Activated naive CD8-positive, alpha-beta T cell (primary cell): ENCODE measurements around the gene LRMDA.

Experiments
- H3K27ac Mint-ChIP-seq: one replicate; pipeline ENCODE4 v1.8.0; 2021; ENCODE audit warnings: mixed read lengths
- H3K27me3 Mint-ChIP-seq: one replicate; pipeline ENCODE4 v1.8.0; 2021; ENCODE audit warnings: mixed read lengths
- H3K36me3 Mint-ChIP-seq: one replicate; pipeline ENCODE4 v1.8.0; 2021; ENCODE audit warnings: mixed read lengths
- H3K4me1 Mint-ChIP-seq: one replicate; pipeline ENCODE4 v1.8.0; 2021; ENCODE audit warnings: low read depth, mixed read lengths
- H3K4me3 Mint-ChIP-seq: one replicate; pipeline ENCODE4 v1.8.0; 2021; ENCODE audit warnings: mild to moderate bottlenecking, mixed read lengths
- H3K9me3 Mint-ChIP-seq: one replicate; pipeline ENCODE4 v1.8.0; 2021; ENCODE audit warnings: low read depth, mixed read lengths

Gene LRMDA

DNA sequence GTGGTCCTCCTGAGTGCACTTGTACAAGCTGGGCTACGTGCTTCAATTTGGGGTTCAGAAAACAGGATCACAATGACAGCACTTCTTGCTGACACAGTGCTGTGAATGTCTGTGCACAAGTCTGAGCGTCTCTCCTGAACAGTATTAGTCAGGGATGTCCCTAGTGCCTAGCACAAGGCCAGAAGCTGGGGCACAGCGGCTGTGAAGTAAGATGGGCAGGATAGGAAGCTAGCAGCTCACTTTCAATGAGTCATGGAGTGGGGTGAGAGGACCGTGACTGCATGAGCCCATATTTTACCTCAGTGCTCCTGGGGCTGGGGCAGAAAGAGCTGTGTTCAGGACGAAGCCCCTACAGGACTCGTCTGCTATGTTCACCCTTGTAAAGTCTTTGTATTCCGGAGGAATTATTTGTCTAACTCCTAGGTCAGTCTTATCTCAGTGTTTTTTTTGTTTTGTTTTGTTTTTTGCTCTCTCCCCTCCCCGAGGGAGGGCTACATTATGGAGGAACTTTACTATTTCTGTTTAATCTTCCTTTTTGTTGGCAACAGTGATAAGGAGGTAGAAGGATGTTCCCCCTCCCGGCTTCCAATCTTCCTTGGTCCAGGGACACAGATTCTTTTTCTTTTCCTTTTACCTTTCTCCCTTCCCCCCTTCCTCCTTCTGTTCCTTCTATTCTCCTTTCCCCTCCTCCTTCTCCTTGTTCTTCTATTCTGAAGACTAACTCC is 2.8 kb upstream of the LRMDA start:
- Mint-ChIP-seq H3K4me3 (no peak overlapping the region), H3K36me3 (no peaks in the 10 kb centered on the region), H3K9me3 (no peaks in the 10 kb centered on the region), H3K27me3 (peaks cover 30% of the 10 kb centered on the region), H3K4me1 (peaks cover 7% of the 10 kb centered on the region), H3K27ac (no peak overlapping the region)

GRCh38 chr10:75429159-75429827 is 2.1 kb upstream of the LRMDA start:
- no peak overlapping the region for H3K27ac Mint-ChIP-seq
- H3K36me3 Mint-ChIP-seq: no peaks in the 10 kb centered on the region
- peaks cover 7% of the 10 kb centered on the region for H3K4me1 Mint-ChIP-seq
- no peaks in the 10 kb centered on the region for H3K9me3 Mint-ChIP-seq
- H3K27me3 Mint-ChIP-seq: peaks cover 32% of the 10 kb centered on the region
- H3K4me3 Mint-ChIP-seq: no peak overlapping the region

DNA sequence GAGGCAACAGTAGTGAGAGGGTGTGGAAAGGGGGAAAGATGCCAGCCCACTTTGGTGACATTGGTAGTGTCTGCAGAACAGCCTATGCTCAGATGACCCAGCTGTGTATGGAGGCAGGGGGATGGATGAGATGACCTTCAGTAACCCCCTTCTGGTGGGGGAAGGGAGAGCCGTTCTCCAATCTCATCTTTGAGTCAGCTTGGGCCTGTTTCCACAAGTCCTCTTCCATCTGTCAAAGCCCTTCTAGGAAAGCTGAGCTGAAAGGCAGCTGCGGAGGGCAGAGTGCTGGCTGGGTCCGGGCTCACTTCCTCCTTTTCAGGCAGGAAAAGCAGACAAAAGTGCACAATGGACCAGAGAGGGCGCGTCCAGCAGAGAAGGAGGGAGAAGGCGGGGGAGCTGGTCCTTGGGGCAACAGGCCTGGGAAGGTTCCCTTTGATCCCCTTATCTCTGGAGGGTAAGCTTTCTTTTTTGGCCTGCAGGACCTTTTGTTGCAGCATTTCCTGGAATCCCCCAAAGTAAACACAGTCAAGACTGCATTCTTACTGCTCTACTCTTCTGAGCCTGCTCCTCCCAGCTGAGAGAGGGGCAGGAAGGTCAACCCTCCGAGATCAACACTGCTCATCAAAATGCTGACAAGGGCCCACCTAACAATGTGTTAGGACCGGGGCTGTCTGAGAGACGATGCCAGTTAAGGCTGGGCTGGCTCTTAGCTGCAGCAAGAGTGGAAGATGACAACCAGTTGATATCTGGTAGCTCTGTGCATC is 1.2 kb upstream of the LRMDA start:
- Mint-ChIP-seq H3K36me3 (no peaks in the 10 kb centered on the region), H3K27ac (no peak overlapping the region), H3K27me3 (peaks cover 34% of the 10 kb centered on the region), H3K4me3 (peak overlapping the region; percentile 43), H3K9me3 (no peaks in the 10 kb centered on the region), H3K4me1 (peaks cover 7% of the 10 kb centered on the region)

DNA sequence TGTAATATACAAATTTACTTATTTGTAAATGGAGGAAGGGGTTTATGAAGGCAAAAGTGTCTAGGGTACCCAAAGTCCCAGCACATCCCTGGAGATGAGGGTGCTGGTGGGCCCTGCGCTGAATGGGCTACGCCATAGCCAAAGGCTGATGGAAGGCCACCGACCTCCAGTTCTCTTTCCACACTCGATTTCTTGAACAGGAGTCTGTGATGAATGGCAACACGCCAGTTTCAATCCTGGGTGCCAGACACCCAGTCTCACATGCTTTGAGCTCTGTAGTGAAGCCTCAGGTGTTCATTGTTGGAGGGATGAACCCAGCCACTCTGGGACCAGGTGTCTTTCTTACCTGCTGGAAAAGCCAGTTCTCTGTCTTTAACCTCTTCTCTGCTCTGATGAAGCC is 752 bp downstream of the LRMDA start:
- Mint-ChIP-seq H3K9me3 (no peaks in the 10 kb centered on the region), H3K36me3 (no peaks in the 10 kb centered on the region), H3K4me1 (peaks cover 7% of the 10 kb centered on the region), H3K27ac (no peak overlapping the region), H3K27me3 (peaks cover 35% of the 10 kb centered on the region), H3K4me3 (peak overlapping the region; percentile 71)

GRCh38 chr10:75432763-75433162 is 1.3 kb downstream of the LRMDA start:
- Mint-ChIP-seq H3K36me3 (no peaks in the 10 kb centered on the region), H3K4me3 (no peak overlapping the region), H3K9me3 (no peaks in the 10 kb centered on the region), H3K27me3 (peaks cover 35% of the 10 kb centered on the region), H3K27ac (no peak overlapping the region), H3K4me1 (peaks cover 7% of the 10 kb centered on the region)

DNA sequence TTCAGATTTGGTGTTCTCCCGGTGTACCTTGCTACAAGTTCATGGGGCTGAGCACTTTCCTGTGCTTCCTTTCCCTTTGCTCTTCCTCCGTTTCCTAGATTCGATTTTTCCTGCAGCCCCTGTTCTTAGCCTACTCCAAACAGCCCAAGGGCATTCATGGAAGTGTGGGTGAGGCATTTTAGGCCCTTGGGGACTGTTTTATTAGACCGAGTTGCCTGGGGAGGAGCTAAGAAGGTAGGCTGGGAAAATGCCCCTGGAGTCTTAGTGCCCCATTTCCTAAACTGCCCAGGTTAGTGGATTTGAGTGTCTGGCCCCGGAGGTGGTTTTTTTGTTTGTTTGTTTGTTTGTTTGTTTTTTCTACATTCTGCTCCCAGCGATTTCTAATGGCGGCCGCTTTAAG is 1.8 kb downstream of the LRMDA start:
- H3K4me1 Mint-ChIP-seq: peaks cover 7% of the 10 kb centered on the region
- no peak overlapping the region for H3K27ac Mint-ChIP-seq
- peaks cover 35% of the 10 kb centered on the region for H3K27me3 Mint-ChIP-seq
- H3K4me3 Mint-ChIP-seq: no peak overlapping the region
- H3K9me3 Mint-ChIP-seq: no peaks in the 10 kb centered on the region
- no peaks in the 10 kb centered on the region for H3K36me3 Mint-ChIP-seq

DNA sequence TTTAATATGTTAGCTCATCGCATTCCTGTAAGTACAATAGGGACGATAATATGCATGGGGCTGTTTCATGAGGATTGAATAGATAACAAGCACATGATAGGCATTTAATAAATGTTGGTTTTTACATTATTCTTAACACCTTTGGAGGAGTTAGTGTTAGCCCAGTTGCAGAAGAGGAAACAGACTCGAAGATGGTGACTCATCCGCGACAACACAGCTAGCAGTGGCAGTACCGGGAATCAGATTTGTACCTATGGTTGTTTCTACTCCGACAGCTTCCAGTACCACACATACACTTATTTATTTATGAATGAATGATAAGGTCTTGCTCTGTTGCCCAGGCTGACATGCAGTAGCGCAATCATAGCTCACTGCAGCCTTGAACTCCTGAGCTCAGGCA is 2.9 kb downstream of the LRMDA start:
- H3K4me1 Mint-ChIP-seq: peaks cover 7% of the 10 kb centered on the region
- H3K9me3 Mint-ChIP-seq: no peaks in the 10 kb centered on the region
- H3K27me3 Mint-ChIP-seq: peaks cover 29% of the 10 kb centered on the region
- H3K27ac Mint-ChIP-seq: no peak overlapping the region
- no peaks in the 10 kb centered on the region for H3K36me3 Mint-ChIP-seq
- H3K4me3 Mint-ChIP-seq: no peak overlapping the region

DNA sequence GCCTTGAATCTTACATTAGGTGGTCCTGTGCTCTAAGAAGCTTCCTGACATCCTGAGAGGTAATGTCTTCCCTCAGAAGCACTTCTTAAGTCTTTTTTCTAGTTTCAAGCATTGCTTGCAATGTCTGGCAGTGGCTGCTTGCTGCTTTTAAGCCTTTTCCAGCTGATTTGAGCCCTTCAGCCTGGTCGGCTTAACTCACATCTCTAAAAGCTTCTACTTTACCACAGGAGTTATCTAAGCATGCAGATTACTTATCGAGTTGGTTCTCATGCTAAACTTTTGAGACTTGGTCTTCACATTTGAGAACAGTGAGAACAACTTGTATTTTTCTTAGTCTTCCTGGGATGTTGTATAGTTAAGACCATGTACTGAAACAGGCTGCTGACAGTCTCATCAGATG is 3.9 kb downstream of the LRMDA start:
- Mint-ChIP-seq H3K36me3 (no peaks in the 10 kb centered on the region), H3K4me3 (no peak overlapping the region), H3K4me1 (peaks cover 7% of the 10 kb centered on the region), H3K9me3 (no peaks in the 10 kb centered on the region), H3K27me3 (peaks cover 27% of the 10 kb centered on the region), H3K27ac (no peak overlapping the region)

- Mint-ChIP-seq H3K4me3 (no peak overlapping the region), H3K4me1 (peaks cover 3% of the 10 kb centered on the region), H3K27ac (no peak overlapping the region), H3K27me3 (peaks cover 22% of the 10 kb centered on the region), H3K9me3 (no peaks in the 10 kb centered on the region), H3K36me3 (no peaks in the 10 kb centered on the region)
These were observed 5.5 kb downstream of the LRMDA start for GRCh38 chr10:75436896-75437295.

GRCh38 chr10:75437693-75438092 is 6.3 kb downstream of the LRMDA start:
- peaks cover 6% of the 10 kb centered on the region for H3K9me3 Mint-ChIP-seq

GRCh38 chr10:75438275-75438674 is 6.9 kb downstream of the LRMDA start:
- H3K36me3 Mint-ChIP-seq: peaks cover 2% of the 10 kb centered on the region
- no peaks in the 10 kb centered on the region for H3K4me1 Mint-ChIP-seq
- H3K4me3 Mint-ChIP-seq: no peak overlapping the region
- H3K9me3 Mint-ChIP-seq: peaks cover 10% of the 10 kb centered on the region
- H3K27ac Mint-ChIP-seq: no peak overlapping the region
- H3K27me3 Mint-ChIP-seq: peaks cover 12% of the 10 kb centered on the region

More at GRCh38 chr10:75437693-75438092, 6.3 kb downstream of the LRMDA start:
- H3K36me3 Mint-ChIP-seq: no peaks in the 10 kb centered on the region
- H3K4me3 Mint-ChIP-seq: no peak overlapping the region
- H3K27ac Mint-ChIP-seq: no peak overlapping the region
- peaks cover 16% of the 10 kb centered on the region for H3K27me3 Mint-ChIP-seq
- H3K4me1 Mint-ChIP-seq: no peaks in the 10 kb centered on the region

DNA sequence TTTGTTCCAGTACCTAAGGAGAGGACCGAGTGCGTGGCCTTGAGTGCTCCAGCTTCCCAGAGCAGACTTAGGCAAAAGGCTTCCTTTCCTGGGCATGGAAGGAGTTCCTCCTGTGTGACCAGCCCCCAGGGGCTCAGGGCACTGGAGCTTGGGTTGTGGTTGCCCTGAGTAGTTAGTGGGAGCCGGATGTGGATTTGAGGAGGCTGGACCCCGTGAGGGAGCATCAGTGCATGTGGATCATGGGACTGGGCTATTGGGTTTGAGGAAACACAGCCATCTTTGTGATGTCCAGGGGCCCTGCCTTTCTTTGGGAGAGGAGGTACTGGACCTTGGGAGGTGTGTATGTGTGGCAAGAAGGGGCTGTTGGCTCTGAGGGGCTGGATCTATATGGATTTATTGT is 8.4 kb downstream of the LRMDA start:
- Mint-ChIP-seq H3K9me3 (peaks cover 19% of the 10 kb centered on the region), H3K4me3 (no peak overlapping the region), H3K27ac (no peak overlapping the region), H3K27me3 (peaks cover 8% of the 10 kb centered on the region), H3K4me1 (no peaks in the 10 kb centered on the region), H3K36me3 (peaks cover 3% of the 10 kb centered on the region)

GRCh38 chr10:75440271-75440793 is 8.9 kb downstream of the LRMDA start:
- Mint-ChIP-seq H3K27ac (no peak overlapping the region), H3K9me3 (peaks cover 19% of the 10 kb centered on the region), H3K27me3 (peaks cover 6% of the 10 kb centered on the region), H3K36me3 (peaks cover 3% of the 10 kb centered on the region), H3K4me1 (no peaks in the 10 kb centered on the region), H3K4me3 (no peak overlapping the region)

DNA sequence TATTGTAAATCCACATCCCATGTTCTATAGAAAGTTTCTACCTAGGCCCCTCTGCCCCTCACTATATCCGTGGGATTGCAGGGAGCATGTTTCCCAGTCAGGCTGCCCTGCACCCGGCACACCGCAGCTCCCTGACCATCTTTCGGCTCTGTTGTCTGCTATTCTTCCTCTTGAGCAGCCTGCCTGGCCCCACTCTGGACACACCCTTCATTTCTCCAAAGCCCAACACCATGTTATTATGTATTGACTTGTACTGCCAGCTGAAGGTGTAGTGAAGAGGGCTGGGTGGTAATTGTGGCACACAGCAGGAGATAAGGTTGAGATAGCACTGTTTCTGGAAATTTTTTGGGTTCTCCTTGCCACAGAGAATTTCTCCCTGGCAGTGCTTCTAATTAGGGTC is 9.8 kb downstream of the LRMDA start:
- H3K9me3 Mint-ChIP-seq: peaks cover 19% of the 10 kb centered on the region
- no peak overlapping the region for H3K27ac Mint-ChIP-seq
- H3K36me3 Mint-ChIP-seq: peaks cover 3% of the 10 kb centered on the region
- no peak overlapping the region for H3K4me3 Mint-ChIP-seq
- peaks cover 6% of the 10 kb centered on the region for H3K27me3 Mint-ChIP-seq
- H3K4me1 Mint-ChIP-seq: no peaks in the 10 kb centered on the region

DNA sequence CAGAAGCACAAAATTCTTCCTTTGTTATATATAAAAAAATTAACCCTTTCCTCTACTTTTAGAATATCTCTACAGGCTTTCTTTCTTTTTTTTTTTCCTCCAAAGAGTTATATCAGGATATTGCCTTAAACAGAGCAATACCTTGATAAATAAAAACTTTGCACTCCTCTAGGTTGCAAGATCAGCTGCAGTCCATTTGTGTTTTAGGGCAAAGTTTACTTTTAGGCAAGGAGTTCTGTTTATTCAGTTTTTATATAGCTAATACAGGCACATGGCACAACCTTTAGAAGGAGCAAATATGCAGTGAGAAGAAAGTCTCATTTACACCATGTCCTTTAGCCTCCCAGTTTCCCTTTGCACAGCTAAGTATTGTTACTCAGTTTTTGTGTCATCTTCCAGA is 10.3 kb downstream of the LRMDA start:
- no peak overlapping the region for H3K4me3 Mint-ChIP-seq
- peaks cover 3% of the 10 kb centered on the region for H3K36me3 Mint-ChIP-seq
- H3K27me3 Mint-ChIP-seq: peaks cover 6% of the 10 kb centered on the region
- no peak overlapping the region for H3K27ac Mint-ChIP-seq
- no peaks in the 10 kb centered on the region for H3K4me1 Mint-ChIP-seq
- H3K9me3 Mint-ChIP-seq: peaks cover 19% of the 10 kb centered on the region
